Measurements from ENCODE around the gene MCOLN3.

MCOLN3 gene

GRCh38 chr1:84996846-84997666 lies 51.2 kb downstream of the MCOLN3 start, which contains the start of gene MCOLN2:
Gene MCOLN2 (minus strand): TSS chr1:84997113. CDS start chr1:84996872, 241 bp downstream.
- Histone ChIP-seq H3K9ac (ENCODE audit: low read length) (peak within 1 kb of the TSS; percentile 96), H3F3A (ENCODE audit: insufficient read depth, low read length) (no peaks in the 10 kb centered on the region; the same call in 1 of the 2 replicates), H3K4me2 (ENCODE audit: low read length) (peak within 1 kb of the TSS; percentile 81), H2AFZ (ENCODE audit: low read length) (no peak within 1 kb of the TSS), H3K36me3 (ENCODE audit: insufficient read depth, low read length) (peaks cover 16% of the 10 kb centered on the region; the same call in 1 of the 2 replicates), H3K27ac (ENCODE audit: low read depth, low read length, poor library complexity, severe bottlenecking) (peak within 1 kb of the TSS; percentile 96), H3K79me2 (ENCODE audit: insufficient read depth, low read length) (peaks cover 31% of the 10 kb centered on the region), H3K27me3 (ENCODE audit: insufficient read depth, low read length) (no peaks in the 10 kb centered on the region), H3K4me3 (ENCODE audit: low read depth, low read length, poor library complexity, severe bottlenecking) (peak within 1 kb of the TSS; percentile 93), H3K4me1 (ENCODE audit: insufficient read depth, low read length, severe bottlenecking) (peaks cover 60% of the 10 kb centered on the region), H3K9me2 (ENCODE audit: low read depth, low read length) (no peaks in the 10 kb centered on the region), H3K9me3 (ENCODE audit: low read length) (no peaks in the 10 kb centered on the region), H4K20me1 (ENCODE audit: insufficient read depth, low read length) (no peaks in the 10 kb centered on the region)
- no peak for TF ChIP-seq EZH2 (IDR thresholded peaks at IDR 0.05; ENCODE audit: borderline replicate concordance, low read length)

- peak overlapping the region; percentile 96 for H3K27ac ChIP-seq (ENCODE audit: low read depth, low read length, poor library complexity, severe bottlenecking)
- H3K36me3 ChIP-seq (ENCODE audit: insufficient read depth, low read length): peaks cover 16% of the 10 kb centered on the region; the same call in 1 of the 2 replicates
- no peaks in the 10 kb centered on the region for H3K9me2 ChIP-seq (ENCODE audit: low read depth, low read length)
- H3K4me2 ChIP-seq (ENCODE audit: low read length): peak overlapping the region; percentile 81
- TF ChIP-seq, protein P1, sequence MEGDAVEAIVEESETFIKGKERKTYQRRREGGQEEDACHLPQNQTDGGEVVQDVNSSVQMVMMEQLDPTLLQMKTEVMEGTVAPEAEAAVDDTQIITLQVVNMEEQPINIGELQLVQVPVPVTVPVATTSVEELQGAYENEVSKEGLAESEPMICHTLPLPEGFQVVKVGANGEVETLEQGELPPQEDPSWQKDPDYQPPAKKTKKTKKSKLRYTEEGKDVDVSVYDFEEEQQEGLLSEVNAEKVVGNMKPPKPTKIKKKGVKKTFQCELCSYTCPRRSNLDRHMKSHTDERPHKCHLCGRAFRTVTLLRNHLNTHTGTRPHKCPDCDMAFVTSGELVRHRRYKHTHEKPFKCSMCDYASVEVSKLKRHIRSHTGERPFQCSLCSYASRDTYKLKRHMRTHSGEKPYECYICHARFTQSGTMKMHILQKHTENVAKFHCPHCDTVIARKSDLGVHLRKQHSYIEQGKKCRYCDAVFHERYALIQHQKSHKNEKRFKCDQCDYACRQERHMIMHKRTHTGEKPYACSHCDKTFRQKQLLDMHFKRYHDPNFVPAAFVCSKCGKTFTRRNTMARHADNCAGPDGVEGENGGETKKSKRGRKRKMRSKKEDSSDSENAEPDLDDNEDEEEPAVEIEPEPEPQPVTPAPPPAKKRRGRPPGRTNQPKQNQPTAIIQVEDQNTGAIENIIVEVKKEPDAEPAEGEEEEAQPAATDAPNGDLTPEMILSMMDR (IDR thresholded peaks at IDR 0.05; ENCODE audit: low read length): no peak
- no peak for TF ChIP-seq EZH2 (IDR thresholded peaks at IDR 0.05; ENCODE audit: borderline replicate concordance, low read length)
- H3K79me2 ChIP-seq (ENCODE audit: insufficient read depth, low read length): peaks cover 45% of the 10 kb centered on the region
- H3K4me3 ChIP-seq (ENCODE audit: low read depth, low read length, poor library complexity, severe bottlenecking): peak overlapping the region; percentile 93
- no peaks in the 10 kb centered on the region for H3K27me3 ChIP-seq (ENCODE audit: insufficient read depth, low read length)
- H3F3A ChIP-seq (ENCODE audit: insufficient read depth, low read length): no peaks in the 10 kb centered on the region; the same call in 1 of the 2 replicates
- H2AFZ ChIP-seq (ENCODE audit: low read length): no peak overlapping the region
- peaks cover 69% of the 10 kb centered on the region for H3K4me1 ChIP-seq (ENCODE audit: insufficient read depth, low read length, severe bottlenecking)
- no peaks in the 10 kb centered on the region for H3K9me3 ChIP-seq (ENCODE audit: low read length)
- H3K9ac ChIP-seq (ENCODE audit: low read length): peak overlapping the region; percentile 96
- H4K20me1 ChIP-seq (ENCODE audit: insufficient read depth, low read length): no peaks in the 10 kb centered on the region
These were observed 52.6 kb downstream of the MCOLN3 start for GRCh38 chr1:84995484-84996334.

DNA sequence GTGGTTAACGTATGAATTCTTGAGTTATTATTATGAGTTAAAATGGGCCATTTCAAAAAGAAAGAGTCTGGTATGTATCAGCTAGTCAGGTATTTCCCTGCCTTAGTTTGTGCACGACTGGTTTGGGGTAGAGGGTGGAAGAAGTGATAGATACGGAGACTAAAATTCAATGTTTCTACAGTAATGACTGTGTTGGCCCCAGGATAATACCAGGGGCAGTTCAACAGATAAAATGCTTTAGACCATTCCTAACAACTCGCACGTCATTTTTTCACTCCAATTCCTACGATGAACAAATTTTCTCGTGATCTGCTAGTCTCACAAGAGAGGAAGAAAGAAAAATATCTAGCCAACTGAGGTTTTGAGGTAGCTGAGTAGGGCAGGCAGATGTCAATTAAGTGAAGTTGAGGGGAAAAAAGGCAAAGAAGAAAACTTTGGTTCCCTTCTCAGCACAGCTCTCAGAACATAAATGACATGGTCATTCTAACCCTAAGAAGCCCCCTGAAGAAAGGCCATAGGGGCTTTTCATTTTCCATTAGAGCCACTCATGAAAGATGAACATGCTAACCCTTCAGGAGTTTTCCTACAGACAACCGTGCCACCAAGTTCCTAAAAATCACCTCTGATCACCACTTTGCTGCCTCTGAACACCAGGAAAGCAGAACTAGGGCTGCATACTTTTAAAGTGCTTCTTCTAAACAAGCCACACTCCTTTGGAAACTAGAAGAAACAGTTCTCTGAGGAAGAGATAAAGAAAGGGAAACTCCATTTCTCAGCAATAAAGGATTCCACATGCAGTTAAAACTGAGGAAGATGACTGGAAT lies 57.0 kb downstream of the MCOLN3 start:
- H3F3A ChIP-seq (ENCODE audit: insufficient read depth, low read length): no peaks in the 10 kb centered on the region; the same call in 1 of the 2 replicates
- peaks cover 82% of the 10 kb centered on the region for H3K79me2 ChIP-seq (ENCODE audit: insufficient read depth, low read length)

More for the DNA sequence above, 57.0 kb downstream of the MCOLN3 start:
- Histone ChIP-seq H3K27ac (ENCODE audit: low read depth, low read length, poor library complexity, severe bottlenecking) (peak overlapping the region; percentile 32), H4K20me1 (ENCODE audit: insufficient read depth, low read length) (no peaks in the 10 kb centered on the region), H3K4me1 (ENCODE audit: insufficient read depth, low read length, severe bottlenecking) (peaks cover 51% of the 10 kb centered on the region), H3K4me3 (ENCODE audit: low read depth, low read length, poor library complexity, severe bottlenecking) (no peak overlapping the region), H3K9me2 (ENCODE audit: low read depth, low read length) (no peaks in the 10 kb centered on the region), H3K27me3 (ENCODE audit: insufficient read depth, low read length) (no peaks in the 10 kb centered on the region), H2AFZ (ENCODE audit: low read length) (no peak overlapping the region), H3K9me3 (ENCODE audit: low read length) (no peaks in the 10 kb centered on the region), H3K36me3 (ENCODE audit: insufficient read depth, low read length) (peaks cover 20% of the 10 kb centered on the region), H3K4me2 (ENCODE audit: low read length) (peak overlapping the region; percentile 36), H3K9ac (ENCODE audit: low read length) (no peak overlapping the region)
- no peak for TF ChIP-seq EZH2 (IDR thresholded peaks at IDR 0.05; ENCODE audit: borderline replicate concordance, low read length)
- TF ChIP-seq, protein P1 (IDR thresholded peaks at IDR 0.05; ENCODE audit: low read length): no peak

Data from OCI-LY1 (cell line).